ENCODE measurements around the gene CALML4. TPM values are rescaled to one million over a fixed set of nuclear protein-coding genes. Genes with fewer than 3 reads are reported as not detected.
"Not testable (repeated sequence)": the region's sequence is repeated elsewhere in the genome, so short reads cannot be mapped to it uniquely, and the experiment has no call there.

The CALML4 gene
- total RNA-seq, 2 experiments from 2014 or later: 6.8 to 9.2 TPM

GRCh38 chr15:68186671-68187397 is 18.3 kb downstream of the CALML4 start:
- Mint-ChIP-seq H3K27me3 (no peaks in the 10 kb centered on the region), H3K4me1 (peaks cover 2% of the 10 kb centered on the region), H3K4me3 (no peak overlapping the region), H3K9me3 (ENCODE audit: low read depth) (no peaks in the 10 kb centered on the region), H3K27ac (no peak overlapping the region), H3K36me3 (ENCODE audit: low read depth) (peaks cover 50% of the 10 kb centered on the region)
- intact Hi-C loops (cut with DNase I, micrococcal nuclease): no loop called here
- DNase-seq (no peak), ATAC-seq (peak; percentile 44)
- POLR2A ChIA-PET: no interaction called here
- CTCF ChIA-PET: no interaction called here

- peak overlapping the region; percentile 78 for H3K27ac Mint-ChIP-seq
- ATAC-seq: no peak
- H3K9me3 Mint-ChIP-seq (ENCODE audit: low read depth): no peaks in the 10 kb centered on the region
- peaks cover 58% of the 10 kb centered on the region for H3K36me3 Mint-ChIP-seq (ENCODE audit: low read depth)
- POLR2A ChIA-PET: interaction anchor here (0.7 kb wide), 1 partner anchor 340 kb away, joined by 4 read pairs; no protein-coding TSS in a partner anchor
- H3K4me3 Mint-ChIP-seq: no peak overlapping the region
- CTCF ChIA-PET: no interaction called here
- peaks cover 2% of the 10 kb centered on the region for H3K4me1 Mint-ChIP-seq
- no peaks in the 10 kb centered on the region for H3K27me3 Mint-ChIP-seq
- intact Hi-C loops (cut with DNase I, micrococcal nuclease): no loop called here
- no peak for DNase-seq
Observed at GRCh38 chr15:68184616-68185480, 20.3 kb downstream of the CALML4 start.

- no peak overlapping the region for H3K4me3 Mint-ChIP-seq
- no peaks in the 10 kb centered on the region for H3K27me3 Mint-ChIP-seq
- CTCF ChIA-PET: interaction anchor here (0.7 kb wide), 1 partner anchor 12 kb away, joined by 3 read pairs; no protein-coding TSS in a partner anchor
- intact Hi-C loops (cut with DNase I, micrococcal nuclease): no loop called here
- no peaks in the 10 kb centered on the region for H3K9me3 Mint-ChIP-seq (ENCODE audit: low read depth)
- DNase-seq: no peak
- peaks cover 2% of the 10 kb centered on the region for H3K4me1 Mint-ChIP-seq
- POLR2A ChIA-PET: interaction anchor here (0.7 kb wide), 1 partner anchor 339 kb away, joined by 4 read pairs; no protein-coding TSS in a partner anchor
- H3K36me3 Mint-ChIP-seq (ENCODE audit: low read depth): peaks cover 48% of the 10 kb centered on the region
- no peak for ATAC-seq
- H3K27ac Mint-ChIP-seq: peak overlapping the region; percentile 78
Observed at GRCh38 chr15:68183616-68184315, 21.4 kb downstream of the CALML4 start.

GRCh38 chr15:68177742-68178141 is 27.4 kb downstream of the CALML4 start:
- ATAC-seq (no peak), DNase-seq (no peak)
- Mint-ChIP-seq H3K9me3 (ENCODE audit: low read depth) (no peaks in the 10 kb centered on the region), H3K36me3 (ENCODE audit: low read depth) (peaks cover 29% of the 10 kb centered on the region), H3K27ac (no peak overlapping the region), H3K4me3 (no peak overlapping the region), H3K4me1 (no peaks in the 10 kb centered on the region), H3K27me3 (no peaks in the 10 kb centered on the region)
- intact Hi-C loops (cut with DNase I, micrococcal nuclease): no loop called here
- ChIA-PET POLR2A (interaction anchor here (0.6 kb wide), 1 partner anchor 317 kb away, joined by 3 read pairs; no protein-coding TSS in a partner anchor), CTCF (interaction anchor here (0.7 kb wide), 1 partner anchor 536 kb away, joined by 3 read pairs; no protein-coding TSS in a partner anchor)

- no peaks in the 10 kb centered on the region for H3K27me3 Mint-ChIP-seq
- H3K4me1 Mint-ChIP-seq: no peaks in the 10 kb centered on the region
- ATAC-seq (no peak), DNase-seq (no peak)
- H3K36me3 Mint-ChIP-seq (ENCODE audit: low read depth): peaks cover 31% of the 10 kb centered on the region
- no peak overlapping the region for H3K27ac Mint-ChIP-seq
- ChIA-PET POLR2A (no interaction called here), CTCF (no interaction called here)
- no peaks in the 10 kb centered on the region for H3K9me3 Mint-ChIP-seq (ENCODE audit: low read depth)
- intact Hi-C loops (cut with DNase I, micrococcal nuclease): no loop called here
- H3K4me3 Mint-ChIP-seq: no peak overlapping the region
Observed at GRCh38 chr15:68176601-68177000, 28.5 kb downstream of the CALML4 start.

- H3K9me3 Mint-ChIP-seq (ENCODE audit: low read depth): no peaks in the 10 kb centered on the region
- H3K4me3 Mint-ChIP-seq: no peak overlapping the region
- peaks cover 28% of the 10 kb centered on the region for H3K36me3 Mint-ChIP-seq (ENCODE audit: low read depth)
- POLR2A ChIA-PET: no interaction called here
- DNase-seq (no peak), ATAC-seq (no peak)
- CTCF ChIA-PET: interaction anchor here (0.8 to 1.1 kb wide), 2 partner anchors 273 to 313 kb away, joined by 3 to 4 read pairs; no protein-coding TSS in a partner anchor
- no peaks in the 10 kb centered on the region for H3K27me3 Mint-ChIP-seq
- intact Hi-C loops (cut with DNase I, micrococcal nuclease): no loop called here
- peaks cover 3% of the 10 kb centered on the region for H3K4me1 Mint-ChIP-seq
- H3K27ac Mint-ChIP-seq: no peak overlapping the region
Observed at GRCh38 chr15:68175526-68175925, 29.6 kb downstream of the CALML4 start.

- Mint-ChIP-seq H3K27ac (no peak overlapping the region), H3K9me3 (ENCODE audit: low read depth) (no peaks in the 10 kb centered on the region), H3K27me3 (no peaks in the 10 kb centered on the region), H3K36me3 (ENCODE audit: low read depth) (peaks cover 35% of the 10 kb centered on the region), H3K4me1 (peaks cover 3% of the 10 kb centered on the region), H3K4me3 (no peak overlapping the region)
- CTCF ChIA-PET: interaction anchor here (0.6 to 0.9 kb wide), 2 partner anchors 312 to 454 kb away, joined by 3 read pairs; no protein-coding TSS in a partner anchor
- POLR2A ChIA-PET: interaction anchor here (0.6 kb wide), 1 partner anchor 586 kb away, joined by 7 read pairs; no protein-coding TSS in a partner anchor
- no peak for DNase-seq
- intact Hi-C loops (cut with DNase I, micrococcal nuclease): no loop called here
- no peak for ATAC-seq
Observed at GRCh38 chr15:68173119-68173518, 32.0 kb downstream of the CALML4 start.

- H3K4me3 Mint-ChIP-seq; intact Hi-C loops (cut with DNase I, micrococcal nuclease); DNase-seq; CTCF ChIA-PET; ATAC-seq; H3K27ac Mint-ChIP-seq; H3K4me1 Mint-ChIP-seq; POLR2A ChIA-PET; H3K27me3 Mint-ChIP-seq; H3K9me3 Mint-ChIP-seq (ENCODE audit: low read depth): not testable (repeated sequence)
- peaks cover 29% of the 10 kb centered on the region for H3K36me3 Mint-ChIP-seq (ENCODE audit: low read depth)
Observed at GRCh38 chr15:68172037-68172436, 33.1 kb downstream of the CALML4 start.

- peaks cover 3% of the 10 kb centered on the region for H3K4me1 Mint-ChIP-seq
- no peak overlapping the region for H3K4me3 Mint-ChIP-seq
- no peak overlapping the region for H3K27ac Mint-ChIP-seq
- peaks cover 24% of the 10 kb centered on the region for H3K36me3 Mint-ChIP-seq (ENCODE audit: low read depth)
- intact Hi-C loops (cut with DNase I, micrococcal nuclease): no loop called here
- H3K27me3 Mint-ChIP-seq: no peaks in the 10 kb centered on the region
- ChIA-PET POLR2A (no interaction called here), CTCF (no interaction called here)
- no peak for ATAC-seq
- no peak for DNase-seq
- H3K9me3 Mint-ChIP-seq (ENCODE audit: low read depth): no peaks in the 10 kb centered on the region
Observed at GRCh38 chr15:68166847-68167246, 38.3 kb downstream of the CALML4 start.

GRCh38 chr15:68163191-68163590 is 41.9 kb downstream of the CALML4 start:
- Mint-ChIP-seq H3K36me3 (ENCODE audit: low read depth) (peaks cover 31% of the 10 kb centered on the region), H3K27ac (no peak overlapping the region), H3K27me3 (no peaks in the 10 kb centered on the region), H3K4me3 (no peak overlapping the region), H3K4me1 (no peaks in the 10 kb centered on the region), H3K9me3 (ENCODE audit: low read depth) (peaks cover 6% of the 10 kb centered on the region)
- ATAC-seq (no peak), DNase-seq (no peak)
- ChIA-PET CTCF (interaction anchor here (0.5 to 2.0 kb wide), 5 partner anchors 8 to 31 kb away, joined by 3 to 6 read pairs (median 3); no protein-coding TSS in a partner anchor), POLR2A (no interaction called here)
- intact Hi-C loops (cut with DNase I, micrococcal nuclease): no loop called here

GRCh38 chr15:68158046-68158628 is 47.0 kb downstream of the CALML4 start:
- ChIA-PET POLR2A (interaction anchor here (1.0 kb wide), 1 partner anchor 10 kb away, joined by 4 read pairs; no protein-coding TSS in a partner anchor), CTCF (interaction anchor here (1.1 to 1.6 kb wide), 3 partner anchors 8 to 25 kb away, joined by 3 read pairs; no protein-coding TSS in a partner anchor)
- Mint-ChIP-seq H3K9me3 (ENCODE audit: low read depth) (peaks cover 6% of the 10 kb centered on the region), H3K4me1 (no peaks in the 10 kb centered on the region), H3K27me3 (no peaks in the 10 kb centered on the region), H3K36me3 (ENCODE audit: low read depth) (peaks cover 29% of the 10 kb centered on the region), H3K27ac (no peak overlapping the region), H3K4me3 (no peak overlapping the region)
- no peak for DNase-seq
- no peak for ATAC-seq
- intact Hi-C loops (cut with DNase I, micrococcal nuclease): no loop called here
